Measurements from ENCODE around the gene PFN4. TPM values are rescaled to one million over a fixed set of nuclear protein-coding genes. Genes with fewer than 3 reads are reported as not detected.
A peak's percentile ranks its signal among the peaks of the same experiment; 100 is the strongest.
"Not testable (repeated sequence)": the region's sequence is repeated elsewhere in the genome, so short reads cannot be mapped to it uniquely, and the experiment has no call there.

The PFN4 gene, protein sequence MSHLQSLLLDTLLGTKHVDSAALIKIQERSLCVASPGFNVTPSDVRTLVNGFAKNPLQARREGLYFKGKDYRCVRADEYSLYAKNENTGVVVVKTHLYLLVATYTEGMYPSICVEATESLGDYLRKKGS
- 1.4 TPM for total RNA-seq
- 0.58 TPM for polyA plus RNA-seq

- peak; percentile 70 for DNase-seq (ENCODE audit: extremely low spot score)
- no peaks in the 10 kb centered on the region for H3K4me1 ChIP-seq (ENCODE audit: insufficient read depth)
- H3K36me3 ChIP-seq (ENCODE audit: insufficient read depth), result no peaks in the 10 kb centered on the region
- peak within 1 kb of the TSS; percentile 93 for H3K27ac ChIP-seq (ENCODE audit: low read depth)
- WGBS, result under 1% methylated on average over 103 of the region's 103 CpGs
- peak within 1 kb of the TSS; percentile 66 for H3K4me3 ChIP-seq (ENCODE audit: low read depth, low read length)
Measured at GRCh38 chr2:24123195-24123921, at the start of gene PFN4, which contains the start of gene FAM228B. Gene PFN4 (minus strand): TSS chr2:24123334. CDS start chr2:24122535, 799 bp downstream. Gene FAM228B (plus strand): TSS chr2:24123469. CDS start chr2:24124362, 893 bp downstream.

- no peak for DNase-seq (ENCODE audit: extremely low spot score)
- no peak overlapping the region for H3K27ac ChIP-seq (ENCODE audit: low read depth)
- 92% methylated on average over 5 of the region's 5 CpGs for WGBS
- H3K36me3 ChIP-seq (ENCODE audit: insufficient read depth), result no peaks in the 10 kb centered on the region
- no peak overlapping the region for H3K4me3 ChIP-seq (ENCODE audit: low read depth, low read length)
- no peaks in the 10 kb centered on the region for H3K4me1 ChIP-seq (ENCODE audit: insufficient read depth)
Measured at GRCh38 chr2:24169023-24169422, 45.9 kb upstream of the PFN4 start.

- no peaks in the 10 kb centered on the region for H3K36me3 ChIP-seq (ENCODE audit: insufficient read depth)
- 60% methylated on average over 8 of the region's 8 CpGs for WGBS
Measured at GRCh38 chr2:24164416-24164973, 41.4 kb upstream of the PFN4 start.

GRCh38 chr2:24163601-24164000 lies 40.5 kb upstream of the PFN4 start:
- Histone ChIP-seq H3K4me1 (ENCODE audit: insufficient read depth) (no peaks in the 10 kb centered on the region), H3K4me3 (ENCODE audit: low read depth, low read length) (no peak overlapping the region), H3K27ac (ENCODE audit: low read depth) (no peak overlapping the region), H3K36me3 (ENCODE audit: insufficient read depth) (no peaks in the 10 kb centered on the region)
- WGBS, result 90% methylated on average over 2 of the region's 2 CpGs
- DNase-seq (ENCODE audit: extremely low spot score), result no peak

More at GRCh38 chr2:24164416-24164973, 41.4 kb upstream of the PFN4 start:
- DNase-seq (ENCODE audit: extremely low spot score), result no peak
- Histone ChIP-seq H3K4me3 (ENCODE audit: low read depth, low read length) (no peak overlapping the region), H3K4me1 (ENCODE audit: insufficient read depth) (no peaks in the 10 kb centered on the region), H3K27ac (ENCODE audit: low read depth) (no peak overlapping the region)

GRCh38 chr2:24163186-24163585 lies 40.1 kb upstream of the PFN4 start:
- DNase-seq (ENCODE audit: extremely low spot score), result no peak
- H3K4me3 ChIP-seq (ENCODE audit: low read depth, low read length), result no peak overlapping the region
- WGBS, result 54% methylated on average over 3 of the region's 3 CpGs
- no peaks in the 10 kb centered on the region for H3K36me3 ChIP-seq (ENCODE audit: insufficient read depth)
- no peaks in the 10 kb centered on the region for H3K4me1 ChIP-seq (ENCODE audit: insufficient read depth)
- no peak overlapping the region for H3K27ac ChIP-seq (ENCODE audit: low read depth)

DNA sequence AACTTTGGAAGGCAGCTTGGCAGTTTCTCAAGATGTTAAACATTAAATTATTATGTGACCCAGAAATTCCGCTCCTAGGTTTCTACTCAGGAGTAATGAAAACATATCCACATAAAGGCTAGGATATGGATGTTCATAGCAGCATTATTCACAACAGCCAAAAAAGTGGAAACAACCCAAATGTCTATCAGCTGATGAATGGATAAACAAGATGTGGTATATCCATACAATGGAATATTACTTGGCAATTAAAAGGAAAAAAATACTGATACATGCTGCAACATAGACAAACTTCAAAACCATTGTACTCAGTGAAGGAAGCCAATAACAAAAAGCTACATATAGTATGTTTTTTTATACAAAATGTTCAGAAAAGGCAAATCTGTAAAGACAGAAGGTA lies 39.4 kb upstream of the PFN4 start:
- Histone ChIP-seq H3K27ac (ENCODE audit: low read depth) (no peak overlapping the region), H3K4me1 (ENCODE audit: insufficient read depth) (no peaks in the 10 kb centered on the region), H3K36me3 (ENCODE audit: insufficient read depth) (no peaks in the 10 kb centered on the region), H3K4me3 (ENCODE audit: low read depth, low read length) (no peak overlapping the region)
- 99% methylated on average over 1 of the region's 1 CpG for WGBS
- DNase-seq (ENCODE audit: extremely low spot score), result no peak

- DNase-seq (ENCODE audit: extremely low spot score), result no peak
- Histone ChIP-seq H3K36me3 (ENCODE audit: insufficient read depth) (no peaks in the 10 kb centered on the region), H3K27ac (ENCODE audit: low read depth) (no peak overlapping the region)
Measured at GRCh38 chr2:24160761-24161160, 37.6 kb upstream of the PFN4 start.

DNA sequence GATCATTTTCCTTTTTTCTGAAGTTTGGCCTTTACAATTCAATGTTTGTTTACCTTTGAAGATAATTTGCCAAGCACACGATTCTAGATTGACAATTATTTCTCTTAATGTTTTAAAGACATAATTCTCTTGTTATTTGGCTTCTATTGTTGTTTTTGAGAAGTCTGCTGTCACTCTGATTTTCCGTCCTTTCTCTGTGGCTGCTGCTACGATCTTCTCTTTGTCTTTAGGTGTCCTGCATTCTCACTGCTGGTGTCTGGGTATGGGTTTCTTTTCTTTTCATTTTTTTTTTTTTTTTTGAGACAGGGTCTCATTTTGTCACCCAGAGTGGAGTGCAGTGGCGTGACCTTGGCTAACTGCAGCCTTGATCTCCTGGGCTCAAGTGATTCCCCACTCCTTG lies 36.6 kb upstream of the PFN4 start:
- H3K36me3 ChIP-seq (ENCODE audit: insufficient read depth), result no peaks in the 10 kb centered on the region

More at GRCh38 chr2:24160761-24161160, 37.6 kb upstream of the PFN4 start:
- Histone ChIP-seq H3K4me3 (ENCODE audit: low read depth, low read length) (no peak overlapping the region), H3K4me1 (ENCODE audit: insufficient read depth) (no peaks in the 10 kb centered on the region)

DNA sequence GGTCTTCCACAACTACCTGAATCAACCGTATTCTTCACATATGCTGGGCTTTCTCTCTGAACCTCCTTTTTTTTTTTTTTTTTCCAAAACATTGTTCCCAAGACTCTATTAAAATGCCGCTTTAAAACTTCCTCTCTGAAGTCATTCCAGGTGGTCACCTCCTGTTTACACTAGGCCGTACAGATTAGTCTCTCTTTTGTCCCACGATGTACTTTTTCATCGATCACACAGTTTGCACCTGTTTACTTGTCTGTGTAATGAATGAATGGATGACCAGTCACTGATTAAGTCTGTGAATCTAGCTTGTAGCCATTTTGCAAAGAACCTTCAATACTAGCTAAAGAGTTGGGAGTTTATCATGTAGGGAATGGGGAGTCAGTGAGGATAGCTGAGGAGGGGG lies 35.0 kb upstream of the PFN4 start:
- no peak overlapping the region for H3K4me3 ChIP-seq (ENCODE audit: low read depth, low read length)
- 85% methylated on average over 5 of the region's 5 CpGs for WGBS
- no peaks in the 10 kb centered on the region for H3K36me3 ChIP-seq (ENCODE audit: insufficient read depth)
- no peak for DNase-seq (ENCODE audit: extremely low spot score)
- H3K27ac ChIP-seq (ENCODE audit: low read depth), result no peak overlapping the region
- H3K4me1 ChIP-seq (ENCODE audit: insufficient read depth), result no peaks in the 10 kb centered on the region

More for the DNA sequence above, 36.6 kb upstream of the PFN4 start:
- DNase-seq (ENCODE audit: extremely low spot score), result no peak
- Histone ChIP-seq H3K27ac (ENCODE audit: low read depth) (no peak overlapping the region), H3K4me1 (ENCODE audit: insufficient read depth) (no peaks in the 10 kb centered on the region), H3K4me3 (ENCODE audit: low read depth, low read length) (no peak overlapping the region)
- 90% methylated on average over 4 of the region's 4 CpGs for WGBS

DNA sequence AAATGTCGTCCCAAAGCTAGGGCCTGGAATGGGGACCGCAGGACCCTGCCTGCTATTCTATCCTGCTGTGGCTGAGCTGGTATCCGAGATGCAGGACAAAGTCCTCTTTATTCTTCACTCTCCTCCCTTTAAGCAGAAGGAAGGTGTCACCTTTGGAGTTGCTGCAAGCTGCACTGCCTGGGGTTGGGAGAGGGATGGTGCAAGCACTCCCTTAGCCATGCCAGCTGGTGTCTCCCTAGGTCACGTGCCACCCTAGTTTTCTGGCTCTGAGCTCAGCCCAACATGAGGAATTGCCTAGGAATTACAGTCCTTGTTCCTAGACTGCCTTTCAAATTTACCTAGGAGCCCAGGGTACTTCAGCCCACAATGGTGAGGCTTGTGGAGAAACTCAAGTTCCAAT lies 30.3 kb upstream of the PFN4 start:
- DNase-seq (ENCODE audit: extremely low spot score), result no peak
- no peaks in the 10 kb centered on the region for H3K36me3 ChIP-seq (ENCODE audit: insufficient read depth)
- H3K4me3 ChIP-seq (ENCODE audit: low read depth, low read length), result no peak overlapping the region
- H3K27ac ChIP-seq (ENCODE audit: low read depth), result no peak overlapping the region
- 95% methylated on average over 4 of the region's 4 CpGs for WGBS
- no peaks in the 10 kb centered on the region for H3K4me1 ChIP-seq (ENCODE audit: insufficient read depth)

- H3K4me1 ChIP-seq (ENCODE audit: insufficient read depth), result no peaks in the 10 kb centered on the region
- H3K36me3 ChIP-seq (ENCODE audit: insufficient read depth), result no peaks in the 10 kb centered on the region
- WGBS, result 93% methylated on average over 5 of the region's 5 CpGs
- H3K27ac ChIP-seq (ENCODE audit: low read depth), result no peak overlapping the region
- no peak for DNase-seq (ENCODE audit: extremely low spot score)
- no peak overlapping the region for H3K4me3 ChIP-seq (ENCODE audit: low read depth, low read length)
Measured at GRCh38 chr2:24152413-24153197, 29.5 kb upstream of the PFN4 start.

DNA sequence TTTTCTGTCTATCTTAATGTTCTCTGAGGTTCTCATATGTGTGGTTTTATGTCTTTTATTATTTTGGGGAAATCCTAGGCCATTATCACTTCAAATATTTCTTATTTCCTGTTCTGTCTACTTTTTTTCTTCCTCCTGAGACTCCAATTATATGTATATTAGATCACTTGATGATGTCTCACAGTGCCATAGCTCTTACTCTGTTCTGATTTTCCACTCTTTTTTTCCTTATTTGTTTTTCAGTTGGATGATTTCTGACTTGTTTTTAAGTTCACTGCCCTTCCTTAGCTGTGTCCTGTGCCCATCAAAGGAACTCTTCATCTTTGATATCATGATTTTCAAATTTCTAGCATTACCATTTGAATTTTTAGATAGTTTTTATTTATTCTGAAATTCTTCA lies 24.2 kb upstream of the PFN4 start:
- H3K36me3 ChIP-seq (ENCODE audit: insufficient read depth), result peaks cover 2% of the 10 kb centered on the region

DNA sequence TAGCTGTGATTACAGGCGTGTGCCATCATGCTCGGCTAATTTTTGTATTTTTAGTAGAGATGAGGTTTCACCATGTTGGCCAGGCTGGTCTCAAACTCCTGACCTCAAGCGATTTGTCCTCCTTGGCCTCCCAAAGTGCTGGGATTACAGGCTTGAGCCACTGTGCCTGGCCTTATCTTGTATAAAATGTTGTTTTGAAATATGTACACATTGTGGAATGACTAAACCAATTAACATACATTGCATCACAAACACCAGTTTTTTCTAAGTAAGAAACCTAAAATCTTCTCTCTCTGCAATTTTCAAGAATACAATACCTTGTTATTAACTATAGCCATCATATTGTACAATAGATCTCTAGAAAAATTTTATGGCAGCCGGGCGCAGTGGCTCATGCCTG lies 17.2 kb upstream of the PFN4 start:
- H3K27ac ChIP-seq (ENCODE audit: low read depth); H3K36me3 ChIP-seq (ENCODE audit: insufficient read depth); H3K4me1 ChIP-seq (ENCODE audit: insufficient read depth); DNase-seq (ENCODE audit: extremely low spot score); H3K4me3 ChIP-seq (ENCODE audit: low read depth, low read length): not testable (repeated sequence)
- WGBS, result 92% methylated on average over 5 of the region's 5 CpGs

More for the DNA sequence above, 24.2 kb upstream of the PFN4 start:
- no peaks in the 10 kb centered on the region for H3K4me1 ChIP-seq (ENCODE audit: insufficient read depth)
- no peak for DNase-seq (ENCODE audit: extremely low spot score)
- no peak overlapping the region for H3K27ac ChIP-seq (ENCODE audit: low read depth)
- no peak overlapping the region for H3K4me3 ChIP-seq (ENCODE audit: low read depth, low read length)
